ENCODE measurements around the gene KL.

Gene KL

GRCh38 chr13:33110713-33111413, 94.6 kb downstream of the KL start:
- H3K4me3 ChIP-seq (replicated peaks; ENCODE audit: low read depth, low read length): no peak overlapping the region
- DNase-seq (ENCODE audit: low read depth): no peak
- no peak for TF ChIP-seq CTCF (IDR thresholded peaks at IDR 0.05; ENCODE audit: low read length, missing control alignments)

GRCh38 chr13:33111414-33112110, 95.3 kb downstream of the KL start:
- no peak for TF ChIP-seq CTCF (IDR thresholded peaks at IDR 0.05; ENCODE audit: low read length, missing control alignments)
- H3K4me3 ChIP-seq (replicated peaks; ENCODE audit: low read depth, low read length): no peak overlapping the region
- peak; percentile 33 for DNase-seq (ENCODE audit: low read depth)

GRCh38 chr13:33112766-33113165, 96.5 kb downstream of the KL start:
- H3K4me3 ChIP-seq (replicated peaks; ENCODE audit: low read depth, low read length): no peak overlapping the region
- DNase-seq (ENCODE audit: low read depth): no peak
- no peak for TF ChIP-seq CTCF (IDR thresholded peaks at IDR 0.05; ENCODE audit: low read length, missing control alignments)

GRCh38 chr13:33114146-33114545, 97.9 kb downstream of the KL start:
- no peak overlapping the region for H3K4me3 ChIP-seq (replicated peaks; ENCODE audit: low read depth, low read length)
- TF ChIP-seq CTCF (IDR thresholded peaks at IDR 0.05; ENCODE audit: low read length, missing control alignments): no peak
- no peak for DNase-seq (ENCODE audit: low read depth)

- H3K4me3 ChIP-seq (replicated peaks; ENCODE audit: low read depth, low read length): no peak overlapping the region
- TF ChIP-seq CTCF (IDR thresholded peaks at IDR 0.05; ENCODE audit: low read length, missing control alignments): no peak
Observed at GRCh38 chr13:33115274-33115673, 99.1 kb downstream of the KL start.

More at GRCh38 chr13:33115274-33115673, 99.1 kb downstream of the KL start:
- DNase-seq (ENCODE audit: low read depth): no peak
